Right ventricle myocardium superior (tissue), 1 donor: ENCODE data around the gene LMNB1. TPM values are rescaled to one million over a fixed set of nuclear protein-coding genes. Genes with fewer than 3 reads are reported as not detected.
A peak's percentile ranks its signal among the peaks of the same experiment; 100 is the strongest.
"Not testable (repeated sequence)": the region's sequence is repeated elsewhere in the genome, so short reads cannot be mapped to it uniquely, and the experiment has no call there.

Source experiments
- ATAC-seq: fragments of 200-7000 bp; cut with Tn5 transposase; one replicate; pipeline ENCODE4 v1.9.1; 2020; ENCODE audit warnings: mild to moderate bottlenecking; ENCODE audit not compliant: poor library complexity
- DNase-seq: peaks from one replicate; pipeline ENCODE4 v3.0.0-alpha.2; 2020
- intact Hi-C: fragments of 100-400 bp; cut with DNase I; formaldehyde crosslinking; loops from one replicate; pipeline ENCODE4 v1.11.2; 2022
- total RNA-seq: library from RNA; stranded (reverse); fragmentation: NEBNext Ultra II Directional; extraction: Animal tissue kit (Norgen Biotek cat#: 25700); gene quantifications from one replicate; pipeline ENCODE4 v1.2.1, GENCODE V29; 2021
- donor health status: DM: no; HTN: yes; CAD: no; lungs with severe emphysema.

Gene LMNB1
- total RNA-seq, 1 donor from 2014 or later = 2.6 TPM

- intact Hi-C loops = no loop called here
- ATAC-seq = peak; percentile 45
- DNase-seq = no peak
Measured at GRCh38 chr5:126847826-126848251, 70.9 kb downstream of the LMNB1 start.

- ATAC-seq (peak; percentile 28), DNase-seq (no peak)
- intact Hi-C loops = no loop called here
Measured at GRCh38 chr5:126848253-126848652, 71.3 kb downstream of the LMNB1 start.

GRCh38 chr5:126849101-126849678 lies 72.3 kb downstream of the LMNB1 start:
- intact Hi-C loops = no loop called here
- no peak for DNase-seq
- peak; percentile 66 for ATAC-seq

- ATAC-seq (peak; percentile 59), DNase-seq (peak; percentile 66)
- intact Hi-C loops = no loop called here
Measured at GRCh38 chr5:126851501-126852011, 74.6 kb downstream of the LMNB1 start.

GRCh38 chr5:126852091-126852571 lies 75.2 kb downstream of the LMNB1 start:
- peak; percentile 64 for ATAC-seq
- no peak for DNase-seq
- intact Hi-C loops = no loop called here

GRCh38 chr5:126852841-126853271 lies 75.9 kb downstream of the LMNB1 start:
- intact Hi-C loops = no loop called here
- DNase-seq (no peak), ATAC-seq (no peak)

- intact Hi-C loops, DNase-seq, ATAC-seq: not testable (repeated sequence)
Measured at GRCh38 chr5:126853541-126854307, 76.8 kb downstream of the LMNB1 start.

- intact Hi-C loops = no loop called here
- DNase-seq (no peak), ATAC-seq (no peak)
Measured at GRCh38 chr5:126854526-126855110, 77.7 kb downstream of the LMNB1 start.

GRCh38 chr5:126855266-126855665 lies 78.3 kb downstream of the LMNB1 start:
- ATAC-seq = no peak
- intact Hi-C loops = no loop called here
- no peak for DNase-seq

- intact Hi-C loops = no loop called here
- ATAC-seq (peak; percentile 92), DNase-seq (no peak)
Measured at GRCh38 chr5:126857472-126858410, 80.8 kb downstream of the LMNB1 start.

GRCh38 chr5:126858441-126858840 lies 81.5 kb downstream of the LMNB1 start:
- DNase-seq (no peak), ATAC-seq (peak; percentile 22)
- intact Hi-C loops = no loop called here

- intact Hi-C loops = no loop called here
- no peak for DNase-seq
- no peak for ATAC-seq
Measured at GRCh38 chr5:126863402-126863801, 86.5 kb downstream of the LMNB1 start.

- intact Hi-C loops = no loop called here
- DNase-seq = no peak
- no peak for ATAC-seq
Measured at GRCh38 chr5:126864042-126864688, 87.2 kb downstream of the LMNB1 start.

GRCh38 chr5:126865299-126865698 lies 88.4 kb downstream of the LMNB1 start:
- DNase-seq (no peak), ATAC-seq (no peak)
- intact Hi-C loops = no loop called here

- ATAC-seq = peak; percentile 51
- intact Hi-C loops = no loop called here
- no peak for DNase-seq
Measured at GRCh38 chr5:126866851-126867636, 90.1 kb downstream of the LMNB1 start.

GRCh38 chr5:126868338-126869004 lies 91.5 kb downstream of the LMNB1 start:
- intact Hi-C loops = no loop called here
- ATAC-seq = no peak
- DNase-seq = no peak

GRCh38 chr5:126869005-126869451 lies 92.1 kb downstream of the LMNB1 start:
- ATAC-seq = peak; percentile 51
- intact Hi-C loops = no loop called here
- DNase-seq = no peak
